GM08714 (cell line): Measurements from ENCODE around the gene COIL.

Source experiments
- H3K4me3 ChIP-seq: fragments of 200-500 bp; sonication (Bioruptor generic); 2 replicates; pipeline ENCODE4 v1.5.1; 2014; ENCODE audit warnings: mild to moderate bottlenecking, low read length, inconsistent platforms
- ZNF274 ChIP-seq: IDR thresholded peaks from 2 replicates; pipeline ENCODE4 v1.6.1; 2012; ENCODE audit warnings: mild to moderate bottlenecking, low read depth, low read length

Gene COIL

DNA sequence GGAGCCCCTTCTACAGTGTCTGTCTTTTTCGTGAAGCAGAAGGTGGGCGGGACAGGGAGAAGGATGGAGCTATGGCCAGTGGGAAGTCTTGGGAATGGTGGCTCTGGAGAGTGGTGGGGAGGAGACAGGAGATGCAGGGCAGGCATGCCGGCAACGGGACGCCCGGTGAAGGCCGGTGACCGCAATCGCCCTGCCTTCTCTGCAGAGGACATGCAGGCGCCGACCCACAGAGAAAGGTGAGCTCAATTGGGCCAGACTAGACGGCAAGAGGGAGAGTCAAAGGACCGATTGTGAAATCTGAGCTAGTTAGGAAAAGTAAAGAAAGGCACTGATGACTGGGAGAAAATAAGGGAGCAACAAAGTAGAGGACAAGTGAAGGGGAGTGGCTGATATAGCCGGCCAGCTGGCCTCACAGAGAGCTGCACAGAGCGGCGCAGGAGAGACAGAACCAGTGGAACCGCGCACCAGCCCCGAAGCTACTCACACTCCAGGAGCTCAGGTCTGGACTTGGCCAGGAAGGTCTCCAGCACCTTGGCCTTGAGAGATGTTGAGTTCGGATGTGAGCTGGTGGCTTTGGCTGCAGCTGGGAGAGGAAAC lies 65.9 kb downstream of the COIL start:
- no peak for TF ChIP-seq ZNF274
- H3K4me3 ChIP-seq = no peak overlapping the region

- no peak for TF ChIP-seq ZNF274
Observed at GRCh38 chr17:56893503-56893902, 67.3 kb downstream of the COIL start.

GRCh38 chr17:56892333-56892732 lies 68.5 kb downstream of the COIL start:
- H3K4me3 ChIP-seq = no peak overlapping the region
- TF ChIP-seq ZNF274 = no peak

More at GRCh38 chr17:56893503-56893902, 67.3 kb downstream of the COIL start:
- no peak overlapping the region for H3K4me3 ChIP-seq

GRCh38 chr17:56891751-56892150 lies 69.1 kb downstream of the COIL start:
- H3K4me3 ChIP-seq = no peak overlapping the region
- TF ChIP-seq ZNF274 = no peak

- H3K4me3 ChIP-seq = no peak overlapping the region
- no peak for TF ChIP-seq ZNF274
Observed at GRCh38 chr17:56890906-56891674, 69.8 kb downstream of the COIL start.

- no peak for TF ChIP-seq ZNF274
- no peak overlapping the region for H3K4me3 ChIP-seq
Observed at GRCh38 chr17:56890390-56890789, 70.5 kb downstream of the COIL start.
